C1 segment of cervical spinal cord (tissue), 14 donors: ENCODE data around the gene IFNL1.
"Not testable (repeated sequence)": the region's sequence is repeated elsewhere in the genome, so short reads cannot be mapped to it uniquely, and the experiment has no call there.

Source experiments
- DNase-seq, 14 donors: peaks; one replicate each; lab custom pipeline; 2025; lab: John Stamatoyannopoulos, UW

The IFNL1 gene

DNA sequence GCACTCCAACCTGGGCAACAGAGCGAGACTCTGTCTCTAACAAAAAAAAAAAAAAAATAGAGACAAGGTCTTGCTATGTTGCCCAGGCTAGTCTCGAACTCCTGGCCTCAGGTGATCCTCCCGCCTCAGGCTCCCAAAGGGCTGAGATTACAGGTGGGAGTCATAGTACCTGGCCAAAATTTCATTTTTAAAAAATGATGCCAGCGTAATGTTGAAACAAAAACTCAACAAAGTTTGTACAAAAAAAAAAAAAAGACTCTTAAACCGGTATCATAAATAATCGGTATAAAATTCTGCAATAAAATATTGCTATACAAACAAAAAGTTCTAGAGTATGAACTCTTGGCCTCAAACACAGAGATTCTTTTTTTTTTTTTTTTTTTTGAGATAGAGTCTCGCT, 36.1 kb downstream of the IFNL1 start:
- DNase-seq, result no peak

DNA sequence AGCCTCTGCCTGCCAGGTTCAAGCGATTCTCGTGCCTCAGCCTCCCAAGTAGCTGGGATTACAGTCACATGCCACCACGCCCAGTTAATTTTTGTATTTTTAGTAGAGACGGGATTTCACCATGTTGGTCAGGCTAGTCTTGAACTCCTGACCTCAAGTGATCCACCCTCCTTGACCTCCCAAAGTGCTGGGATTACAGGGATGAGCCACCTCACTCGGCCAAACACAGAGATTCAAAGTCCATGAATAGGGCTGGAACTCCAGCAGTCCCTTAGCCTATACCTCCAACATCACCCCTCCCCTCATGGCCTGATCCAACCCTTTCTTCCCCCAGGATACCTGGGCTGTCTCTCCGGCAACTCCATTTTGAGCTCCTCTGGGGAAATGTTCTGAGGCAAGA, 36.5 kb downstream of the IFNL1 start:
- DNase-seq, result not testable (repeated sequence)

DNA sequence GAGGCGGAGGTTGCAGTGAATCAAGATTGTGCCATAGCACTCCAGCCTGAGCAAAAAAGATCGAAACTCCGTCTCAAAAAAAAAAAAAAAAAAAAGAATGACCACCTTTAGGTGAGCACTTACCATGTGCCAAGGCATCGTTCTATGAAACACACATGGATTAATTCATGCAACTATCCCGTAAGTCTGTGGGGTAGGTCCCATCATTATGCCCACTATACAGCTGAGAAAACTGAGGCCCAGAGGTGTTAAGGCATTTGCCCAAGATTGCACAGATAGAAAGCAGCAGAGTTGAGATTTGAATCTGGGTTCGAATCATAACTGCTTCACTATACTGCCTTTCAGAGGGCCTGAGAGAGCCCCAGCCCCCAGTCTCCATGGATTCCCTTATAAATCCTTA, 37.3 kb downstream of the IFNL1 start:
- DNase-seq, result no peak

DNA sequence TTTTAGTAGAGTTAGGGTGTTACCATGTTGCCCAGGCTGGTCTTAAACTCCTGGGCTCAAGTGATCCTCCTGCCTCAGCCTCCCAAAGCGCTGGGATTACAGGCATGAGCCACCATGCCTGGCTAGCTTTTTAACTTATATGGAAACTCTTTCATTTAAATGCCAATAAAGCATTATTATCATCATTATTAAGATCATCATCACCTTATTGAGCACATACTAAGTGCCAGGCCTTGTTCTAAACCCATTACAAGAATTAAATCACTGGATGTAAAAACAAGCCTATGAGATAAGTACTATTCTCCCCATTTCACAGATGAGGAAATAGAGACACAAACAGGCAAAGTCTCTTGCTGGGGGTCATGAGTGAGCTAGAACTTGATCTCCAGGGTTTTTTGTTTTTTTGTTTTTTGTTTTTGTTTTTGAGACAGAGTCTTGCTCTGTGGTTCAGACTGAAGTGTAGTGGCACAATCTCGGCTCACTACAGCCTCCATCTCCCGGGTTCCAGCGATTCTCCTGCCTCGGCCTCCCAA, 38.3 kb downstream of the IFNL1 start:
- no peak for DNase-seq

DNA sequence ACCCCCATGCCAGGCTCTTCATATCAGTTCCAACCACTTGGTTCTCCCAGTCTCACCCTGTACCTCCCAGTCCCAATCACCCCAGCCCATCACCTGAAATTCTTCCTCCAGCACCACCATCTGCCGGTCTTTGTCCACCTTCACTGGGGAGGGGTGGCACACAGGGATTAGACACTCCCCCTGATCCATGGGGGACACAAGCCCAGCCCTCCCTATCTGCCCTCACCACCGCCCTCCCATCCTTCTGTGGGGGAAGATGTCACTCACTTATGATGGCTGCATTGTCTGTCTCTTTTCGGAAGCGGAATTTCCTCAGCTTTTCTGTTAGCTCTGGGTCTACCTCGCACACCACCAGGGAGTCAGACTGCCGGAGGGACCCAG, 39.0 kb downstream of the IFNL1 start:
- no peak for DNase-seq

DNA sequence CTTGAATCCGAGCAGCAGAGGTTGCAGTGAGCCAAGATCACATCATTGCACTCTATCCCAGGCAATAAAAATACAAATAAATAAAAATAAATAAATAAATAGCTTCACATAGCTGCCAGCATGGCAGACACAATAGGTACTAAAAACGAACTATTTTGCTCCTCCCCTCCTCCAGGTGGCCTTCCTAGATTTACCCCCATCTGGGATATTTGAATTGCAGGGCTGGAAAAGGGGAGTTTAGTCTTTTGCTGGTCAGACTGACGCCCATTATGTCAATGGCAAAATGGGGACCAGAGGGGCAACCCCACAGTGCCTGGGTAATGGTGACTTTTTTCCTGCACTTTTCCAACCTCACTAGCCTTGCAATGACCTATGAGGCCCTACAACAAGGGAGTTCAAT, 40.3 kb downstream of the IFNL1 start:
- DNase-seq, result no peak

GRCh38 chr19:39339674-39340073, 43.5 kb downstream of the IFNL1 start:
- no peak for DNase-seq

DNA sequence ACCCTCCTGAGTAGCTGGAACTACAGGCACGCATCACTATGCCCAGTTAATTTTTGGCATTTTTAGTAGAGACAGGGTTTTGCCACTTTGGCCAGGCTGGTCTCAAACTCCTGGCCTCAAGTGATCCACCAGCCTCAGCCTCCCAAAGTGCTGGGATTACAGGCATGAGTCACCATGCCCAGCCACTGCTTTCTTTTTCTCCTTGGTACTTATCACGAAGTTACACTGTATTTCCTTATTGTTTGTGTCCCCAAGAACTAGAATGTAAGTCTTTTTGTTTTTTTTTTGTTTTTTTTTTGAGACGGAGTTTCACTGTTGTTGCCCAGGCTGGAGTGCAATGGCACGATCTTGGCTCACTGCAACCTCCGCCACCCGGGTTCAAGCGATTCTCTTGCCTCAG, 43.9 kb downstream of the IFNL1 start:
- DNase-seq, result not testable (repeated sequence)

DNA sequence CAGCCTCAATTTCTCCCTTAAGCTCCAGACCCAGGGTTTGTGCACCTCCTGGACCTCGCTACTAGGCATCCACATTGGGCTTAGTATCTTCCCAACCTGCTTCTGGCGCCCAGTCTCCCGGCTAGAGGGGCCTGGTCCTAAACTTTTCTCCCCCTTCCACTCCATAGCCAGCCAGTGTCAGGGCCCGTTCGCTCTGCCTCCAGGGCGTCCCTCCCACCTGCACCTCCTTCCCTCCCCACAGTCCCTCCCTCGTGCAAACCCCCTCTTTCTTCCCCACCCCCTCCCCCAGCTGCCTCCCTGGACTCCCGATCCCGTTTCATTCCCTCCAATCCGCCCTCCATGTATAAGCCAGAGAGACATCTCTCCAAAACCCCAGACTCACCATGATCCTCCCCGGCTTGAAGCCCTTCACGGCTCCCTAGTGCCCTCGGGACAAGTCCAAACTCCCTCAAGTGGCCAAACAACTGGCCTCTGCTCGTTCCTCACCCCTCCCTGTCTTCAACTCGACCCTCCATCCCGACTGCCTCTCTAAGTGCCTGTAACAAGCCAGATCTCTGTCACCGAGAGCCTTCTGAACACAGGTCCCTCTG, 45.0 kb downstream of the IFNL1 start:
- DNase-seq, result peak in 5 of 14 donors; percentile 37 to 72 (median 50)

GRCh38 chr19:39341719-39342604, 45.8 kb downstream of the IFNL1 start, which contains the start of gene SAMD4B:
Gene SAMD4B, plus strand, starts transcription at chr19:39342421. Its CDS starts 14,473 bp downstream, at chr19:39356894.
- DNase-seq, result peak; percentile 90 to 100 (median 98)

DNA sequence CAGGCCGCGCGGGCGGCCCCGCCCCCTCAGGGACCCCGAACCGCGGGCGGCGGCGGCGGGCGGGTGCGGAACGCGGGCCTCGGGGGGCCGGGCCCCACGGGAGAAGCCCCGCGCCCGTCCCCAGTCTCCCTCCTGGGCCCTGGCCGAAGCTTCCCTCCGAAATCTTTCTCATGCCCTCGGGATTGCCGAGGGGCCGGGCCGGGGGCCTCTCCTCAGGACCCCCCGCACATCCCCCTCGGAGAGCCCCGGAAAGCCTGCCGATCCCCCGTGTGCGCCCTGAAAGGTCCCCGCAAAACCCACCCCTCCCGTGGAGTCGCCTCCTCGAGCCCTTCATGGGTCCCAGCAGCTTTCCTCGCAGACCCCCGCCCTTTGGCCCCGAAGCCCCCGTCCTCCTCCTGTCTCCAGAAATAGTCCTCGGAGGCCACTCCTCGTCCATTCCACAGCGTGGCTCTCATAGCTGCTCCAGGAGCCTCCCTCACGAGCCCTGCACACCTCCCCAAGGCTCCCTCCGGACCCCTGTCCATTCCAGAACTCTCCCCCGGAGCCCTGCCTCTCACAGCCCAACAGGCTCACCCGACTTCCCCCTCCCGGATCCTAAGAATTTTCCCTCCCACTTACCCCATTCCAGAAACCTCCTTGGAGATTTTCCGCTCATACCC, 46.6 kb downstream of the IFNL1 start:
- DNase-seq, result no peak

GRCh38 chr19:39345956-39346355, 49.7 kb downstream of the IFNL1 start:
- no peak for DNase-seq

DNA sequence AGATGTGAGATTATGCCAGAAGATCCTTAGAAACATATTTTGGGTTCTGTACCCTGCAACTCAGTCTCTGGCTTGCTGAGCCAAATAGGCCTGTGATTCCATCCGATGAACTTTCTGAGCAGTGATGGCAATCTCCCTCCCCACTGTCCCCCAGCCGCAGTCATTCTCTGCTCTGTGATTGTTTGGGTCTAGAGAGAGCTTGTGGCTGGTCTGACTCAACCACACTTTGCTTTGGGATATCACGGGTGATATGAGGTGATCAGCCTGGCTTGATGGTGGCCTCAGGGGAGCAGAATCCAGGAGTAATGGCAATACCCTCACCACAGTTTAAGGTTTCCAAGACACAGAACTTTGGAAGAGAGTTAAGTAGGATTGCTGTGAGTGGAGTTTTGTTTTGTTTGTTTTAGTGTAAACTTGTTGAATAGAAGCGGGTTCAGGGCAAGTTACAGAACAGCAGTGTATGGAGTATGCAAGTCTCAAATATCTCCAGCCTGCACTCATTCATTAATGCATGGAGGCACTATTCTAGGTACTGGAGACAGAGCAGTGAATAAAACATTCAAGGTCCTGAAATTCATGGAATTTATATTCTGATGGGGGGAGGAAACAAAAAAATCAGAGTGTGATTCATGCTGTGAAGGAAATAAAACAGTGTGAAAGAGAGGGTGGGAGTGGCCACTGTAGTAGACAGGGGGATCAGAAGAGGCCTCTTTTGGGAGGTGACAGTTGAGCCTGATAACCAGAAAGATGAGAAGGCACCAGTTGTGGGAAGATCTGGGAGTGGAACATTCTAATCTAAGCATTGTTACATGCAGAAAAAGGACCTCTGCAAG, 51.3 kb downstream of the IFNL1 start:
- peak in 2 of 14 donors; percentile 25 to 41 for DNase-seq
